ENCODE data around the gene LEFTY2. TPM values are rescaled to one million over a fixed set of nuclear protein-coding genes. Genes with fewer than 3 reads are reported as not detected.

LEFTY2 gene
- total and polyA plus RNA-seq, 3 donors from 2014 or later: 4.2 to 10.0 (median 4.7) TPM

- no peak overlapping the region for H3K27ac ChIP-seq
Observed at GRCh38 chr1:225945564-225945963, 4.5 kb upstream of the LEFTY2 start.

GRCh38 chr1:225944951-225945350 is 3.9 kb upstream of the LEFTY2 start:
- intact Hi-C loops (cut with DNase I; ENCODE audit: low total_unique reads): no loop called here
- H3K4me1 ChIP-seq: peaks cover 17% of the 10 kb centered on the region
- H3K9me3 ChIP-seq: no peaks in the 10 kb centered on the region
- 76 to 89% methylated on average over 7 of the region's 7 CpGs for WGBS, 2 donors
- no peaks in the 10 kb centered on the region for H3K27me3 ChIP-seq
- DNase-seq: no peak
- TF ChIP-seq, protein P1, sequence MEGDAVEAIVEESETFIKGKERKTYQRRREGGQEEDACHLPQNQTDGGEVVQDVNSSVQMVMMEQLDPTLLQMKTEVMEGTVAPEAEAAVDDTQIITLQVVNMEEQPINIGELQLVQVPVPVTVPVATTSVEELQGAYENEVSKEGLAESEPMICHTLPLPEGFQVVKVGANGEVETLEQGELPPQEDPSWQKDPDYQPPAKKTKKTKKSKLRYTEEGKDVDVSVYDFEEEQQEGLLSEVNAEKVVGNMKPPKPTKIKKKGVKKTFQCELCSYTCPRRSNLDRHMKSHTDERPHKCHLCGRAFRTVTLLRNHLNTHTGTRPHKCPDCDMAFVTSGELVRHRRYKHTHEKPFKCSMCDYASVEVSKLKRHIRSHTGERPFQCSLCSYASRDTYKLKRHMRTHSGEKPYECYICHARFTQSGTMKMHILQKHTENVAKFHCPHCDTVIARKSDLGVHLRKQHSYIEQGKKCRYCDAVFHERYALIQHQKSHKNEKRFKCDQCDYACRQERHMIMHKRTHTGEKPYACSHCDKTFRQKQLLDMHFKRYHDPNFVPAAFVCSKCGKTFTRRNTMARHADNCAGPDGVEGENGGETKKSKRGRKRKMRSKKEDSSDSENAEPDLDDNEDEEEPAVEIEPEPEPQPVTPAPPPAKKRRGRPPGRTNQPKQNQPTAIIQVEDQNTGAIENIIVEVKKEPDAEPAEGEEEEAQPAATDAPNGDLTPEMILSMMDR (IDR thresholded peaks at IDR 0.05): no peak
- TF ChIP-seq POLR2A (IDR thresholded peaks at IDR 0.05): no peak
- H3K27ac ChIP-seq: no peak overlapping the region
- no peak overlapping the region for H3K4me3 ChIP-seq
- no peaks in the 10 kb centered on the region for H3K36me3 ChIP-seq (ENCODE audit: low read depth, missing control alignments)

More at GRCh38 chr1:225945564-225945963, 4.5 kb upstream of the LEFTY2 start:
- Histone ChIP-seq H3K9me3 (no peaks in the 10 kb centered on the region), H3K27me3 (no peaks in the 10 kb centered on the region), H3K36me3 (ENCODE audit: low read depth, missing control alignments) (no peaks in the 10 kb centered on the region), H3K4me1 (peaks cover 14% of the 10 kb centered on the region), H3K4me3 (no peak overlapping the region)
- TF ChIP-seq, protein P1 (IDR thresholded peaks at IDR 0.05): no peak
- TF ChIP-seq POLR2A (IDR thresholded peaks at IDR 0.05): no peak
- 88 to 90% methylated on average over 4 of the region's 4 CpGs for WGBS, 2 donors
- intact Hi-C loops (cut with DNase I; ENCODE audit: low total_unique reads): no loop called here
- no peak for DNase-seq

DNA sequence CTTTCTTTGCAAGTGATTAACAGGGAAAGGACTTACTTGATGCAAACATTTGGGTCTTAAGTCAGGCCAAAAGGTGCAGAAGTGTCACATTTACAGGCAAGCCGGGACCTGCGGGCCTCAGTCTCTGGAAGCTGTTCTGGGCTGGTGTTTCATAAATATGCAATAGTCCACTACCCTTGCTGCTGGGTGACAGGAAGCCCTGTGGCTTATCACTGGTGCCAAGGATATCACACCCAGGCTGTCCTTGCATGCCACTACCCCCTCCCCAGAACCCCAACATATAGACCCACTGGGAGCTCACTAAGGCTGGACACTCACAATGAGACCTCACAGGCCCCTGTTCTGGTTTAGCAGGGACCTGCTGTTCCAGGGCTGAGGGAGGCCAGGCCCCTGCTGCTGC is 3.4 kb upstream of the LEFTY2 start:
- DNase-seq: no peak
- H3K27me3 ChIP-seq: no peaks in the 10 kb centered on the region
- WGBS, 2 donors: 91 to 92% methylated on average over 2 of the region's 2 CpGs
- H3K4me1 ChIP-seq: peaks cover 17% of the 10 kb centered on the region
- no peaks in the 10 kb centered on the region for H3K36me3 ChIP-seq (ENCODE audit: low read depth, missing control alignments)
- no peaks in the 10 kb centered on the region for H3K9me3 ChIP-seq
- TF ChIP-seq, protein P1 (IDR thresholded peaks at IDR 0.05): no peak
- TF ChIP-seq POLR2A (IDR thresholded peaks at IDR 0.05): no peak
- no peak overlapping the region for H3K4me3 ChIP-seq
- no peak overlapping the region for H3K27ac ChIP-seq
- intact Hi-C loops (cut with DNase I; ENCODE audit: low total_unique reads): no loop called here

DNA sequence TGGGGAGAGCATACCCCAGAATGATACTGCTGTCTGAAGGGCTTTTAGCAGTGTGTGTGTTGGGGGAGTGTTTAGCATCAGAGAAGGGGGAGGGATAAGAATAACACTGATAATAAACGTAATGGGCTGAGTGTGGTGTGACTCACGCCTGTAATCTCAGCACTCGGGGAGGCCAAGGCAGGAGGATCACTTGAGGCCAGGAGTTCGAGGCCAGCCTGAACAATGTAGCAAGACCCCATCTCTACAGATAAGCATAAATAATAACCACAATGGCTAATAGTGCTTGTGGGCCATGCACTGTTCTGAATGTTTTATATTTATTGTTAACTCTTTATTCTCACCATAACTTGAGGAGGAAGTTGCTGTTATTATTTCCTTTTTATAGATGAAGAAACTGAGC is 2.6 kb upstream of the LEFTY2 start:
- TF ChIP-seq POLR2A (IDR thresholded peaks at IDR 0.05): no peak
- TF ChIP-seq, protein P1 (IDR thresholded peaks at IDR 0.05): no peak
- intact Hi-C loops (cut with DNase I; ENCODE audit: low total_unique reads): no loop called here
- 50 to 60% methylated on average over 4 of the region's 4 CpGs for WGBS, 2 donors
- no peaks in the 10 kb centered on the region for H3K9me3 ChIP-seq
- H3K27ac ChIP-seq: no peak overlapping the region
- no peaks in the 10 kb centered on the region for H3K36me3 ChIP-seq (ENCODE audit: low read depth, missing control alignments)
- H3K4me3 ChIP-seq: no peak overlapping the region
- H3K27me3 ChIP-seq: no peaks in the 10 kb centered on the region
- DNase-seq: no peak
- H3K4me1 ChIP-seq: peaks cover 17% of the 10 kb centered on the region

DNA sequence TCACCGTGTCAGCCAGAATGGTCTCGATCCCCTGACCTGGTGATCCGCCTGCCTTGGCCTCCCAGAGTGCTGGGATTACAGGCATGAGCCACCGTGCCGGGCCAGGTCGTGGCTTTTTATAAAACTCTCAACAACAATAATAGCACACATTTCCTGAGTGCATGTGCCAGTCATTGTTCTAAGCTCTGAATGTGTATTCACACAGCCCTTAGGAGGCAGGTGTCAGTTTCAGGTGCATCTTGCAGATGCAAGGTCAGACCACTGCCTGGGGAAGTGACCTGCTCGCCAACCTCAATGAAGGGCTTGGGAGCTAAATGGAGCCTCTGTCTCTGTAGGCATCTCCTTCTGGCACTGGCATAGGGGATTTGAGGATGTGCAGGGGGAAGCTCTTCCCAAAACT is 1.6 kb upstream of the LEFTY2 start:
- Histone ChIP-seq H3K36me3 (ENCODE audit: low read depth, missing control alignments) (no peaks in the 10 kb centered on the region), H3K27me3 (no peaks in the 10 kb centered on the region), H3K4me1 (peaks cover 17% of the 10 kb centered on the region), H3K9me3 (no peaks in the 10 kb centered on the region), H3K27ac (no peak overlapping the region), H3K4me3 (no peak overlapping the region)
- WGBS, 2 donors: 65 to 71% methylated on average over 7 of the region's 7 CpGs
- intact Hi-C loops (cut with DNase I; ENCODE audit: low total_unique reads): no loop called here
- TF ChIP-seq, protein P1 (IDR thresholded peaks at IDR 0.05): no peak
- no peak for TF ChIP-seq POLR2A (IDR thresholded peaks at IDR 0.05)
- no peak for DNase-seq

Measured in testis (tissue), 3 donors.